Measurements from ENCODE around the gene CCDC93. TPM values are rescaled to one million over a fixed set of nuclear protein-coding genes. Genes with fewer than 3 reads are reported as not detected.

Gene CCDC93
- total RNA-seq, 1 donor from 2014 or later, result 18.2 TPM

DNA sequence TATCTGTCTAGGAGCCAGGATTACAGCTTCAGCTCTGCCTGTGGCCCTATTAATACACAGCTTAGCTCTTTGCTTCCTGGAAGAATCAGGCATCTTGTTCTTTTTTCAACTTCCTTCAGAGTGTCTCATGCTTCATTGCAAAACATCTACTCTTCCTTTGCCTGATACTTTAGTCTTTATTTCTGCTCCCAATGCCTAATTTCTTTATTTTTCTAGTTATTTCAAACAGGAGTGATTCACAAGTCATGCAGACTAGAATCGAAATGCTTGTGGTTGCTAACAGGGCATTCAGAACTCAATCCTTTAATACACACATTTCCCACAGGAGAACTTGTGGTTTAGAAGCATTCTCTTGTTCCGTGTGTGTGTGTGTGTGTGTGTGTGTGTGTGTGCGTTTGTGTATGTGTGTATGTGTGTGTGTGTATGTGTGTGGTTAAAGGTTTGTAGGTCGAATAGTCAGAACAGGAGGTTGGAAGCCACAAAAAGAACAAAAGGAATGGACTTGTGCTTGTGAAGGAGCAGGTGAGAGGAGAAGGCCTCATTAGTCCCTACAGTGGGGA lies 46.1 kb upstream of the CCDC93 start:
- no peak overlapping the region for H3K4me3 ChIP-seq
- DNase-seq (ENCODE audit: extremely low spot score in 2 of 2), result no peak
- intact Hi-C loops (cut with DNase I), result no loop called here
- no peaks in the 10 kb centered on the region for H3K36me3 ChIP-seq
- TF ChIP-seq POLR2AphosphoS5 (IDR thresholded peaks at IDR 0.05; ENCODE audit: insufficient read depth in 1 of 2, low read depth in 1 of 2), result no peak
- TF ChIP-seq POLR2A (IDR thresholded peaks at IDR 0.05), result no peak
- no peak for TF ChIP-seq CTCF (IDR thresholded peaks at IDR 0.05)
- H3K9me3 ChIP-seq, result no peaks in the 10 kb centered on the region
- H3K27me3 ChIP-seq, result no peaks in the 10 kb centered on the region
- H3K4me1 ChIP-seq, result peaks cover 6% of the 10 kb centered on the region
- no peak overlapping the region for H3K27ac ChIP-seq

- DNase-seq (ENCODE audit: extremely low spot score in 2 of 2), result no peak
- H3K27me3 ChIP-seq, result no peaks in the 10 kb centered on the region
- intact Hi-C loops (cut with DNase I), result no loop called here
- TF ChIP-seq POLR2A (IDR thresholded peaks at IDR 0.05) (no peak), POLR2AphosphoS5 (IDR thresholded peaks at IDR 0.05; ENCODE audit: insufficient read depth in 1 of 2, low read depth in 1 of 2) (no peak), CTCF (IDR thresholded peaks at IDR 0.05) (no peak)
- H3K4me1 ChIP-seq, result peaks cover 6% of the 10 kb centered on the region
- no peaks in the 10 kb centered on the region for H3K9me3 ChIP-seq
- H3K36me3 ChIP-seq, result no peaks in the 10 kb centered on the region
- no peak overlapping the region for H3K4me3 ChIP-seq
- no peak overlapping the region for H3K27ac ChIP-seq
Observed at GRCh38 chr2:118058951-118059350, 45.1 kb upstream of the CCDC93 start.

DNA sequence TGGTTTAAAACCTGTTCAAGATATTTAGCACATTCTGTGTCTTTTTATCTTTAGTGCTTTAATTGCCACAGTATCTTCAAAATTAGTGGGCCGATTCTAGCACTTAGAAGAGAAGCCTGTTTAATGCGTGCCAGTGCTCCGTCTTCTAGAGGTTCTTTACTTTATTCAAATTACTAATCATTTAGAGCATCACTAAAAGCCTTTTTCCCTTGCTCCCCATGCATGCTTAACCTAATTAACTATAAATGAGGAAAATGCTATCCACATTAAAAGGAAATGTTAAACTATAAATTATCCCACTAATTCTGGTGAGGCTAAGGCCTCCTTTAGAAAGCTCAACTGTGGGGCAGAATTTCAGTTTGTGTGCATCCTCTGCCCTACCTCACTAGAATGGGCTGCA lies 42.9 kb upstream of the CCDC93 start:
- Histone ChIP-seq H3K36me3 (no peaks in the 10 kb centered on the region), H3K9me3 (no peaks in the 10 kb centered on the region), H3K4me1 (peaks cover under 1% of the 10 kb centered on the region), H3K4me3 (no peak overlapping the region), H3K27me3 (no peaks in the 10 kb centered on the region), H3K27ac (no peak overlapping the region)
- intact Hi-C loops (cut with DNase I), result no loop called here
- TF ChIP-seq CTCF (IDR thresholded peaks at IDR 0.05), result no peak
- TF ChIP-seq POLR2AphosphoS5 (IDR thresholded peaks at IDR 0.05; ENCODE audit: insufficient read depth in 1 of 2, low read depth in 1 of 2), result no peak
- TF ChIP-seq POLR2A (IDR thresholded peaks at IDR 0.05), result no peak
- DNase-seq (ENCODE audit: extremely low spot score in 2 of 2), result no peak

- TF ChIP-seq POLR2A (IDR thresholded peaks at IDR 0.05) (no peak), POLR2AphosphoS5 (IDR thresholded peaks at IDR 0.05; ENCODE audit: insufficient read depth in 1 of 2, low read depth in 1 of 2) (no peak), CTCF (IDR thresholded peaks at IDR 0.05) (no peak)
- Histone ChIP-seq H3K36me3 (no peaks in the 10 kb centered on the region), H3K9me3 (no peaks in the 10 kb centered on the region), H3K4me3 (no peak overlapping the region), H3K4me1 (no peaks in the 10 kb centered on the region), H3K27me3 (no peaks in the 10 kb centered on the region), H3K27ac (no peak overlapping the region)
- DNase-seq (ENCODE audit: extremely low spot score in 2 of 2), result no peak
- intact Hi-C loops (cut with DNase I), result no loop called here
Observed at GRCh38 chr2:118056165-118056534, 42.3 kb upstream of the CCDC93 start.

DNA sequence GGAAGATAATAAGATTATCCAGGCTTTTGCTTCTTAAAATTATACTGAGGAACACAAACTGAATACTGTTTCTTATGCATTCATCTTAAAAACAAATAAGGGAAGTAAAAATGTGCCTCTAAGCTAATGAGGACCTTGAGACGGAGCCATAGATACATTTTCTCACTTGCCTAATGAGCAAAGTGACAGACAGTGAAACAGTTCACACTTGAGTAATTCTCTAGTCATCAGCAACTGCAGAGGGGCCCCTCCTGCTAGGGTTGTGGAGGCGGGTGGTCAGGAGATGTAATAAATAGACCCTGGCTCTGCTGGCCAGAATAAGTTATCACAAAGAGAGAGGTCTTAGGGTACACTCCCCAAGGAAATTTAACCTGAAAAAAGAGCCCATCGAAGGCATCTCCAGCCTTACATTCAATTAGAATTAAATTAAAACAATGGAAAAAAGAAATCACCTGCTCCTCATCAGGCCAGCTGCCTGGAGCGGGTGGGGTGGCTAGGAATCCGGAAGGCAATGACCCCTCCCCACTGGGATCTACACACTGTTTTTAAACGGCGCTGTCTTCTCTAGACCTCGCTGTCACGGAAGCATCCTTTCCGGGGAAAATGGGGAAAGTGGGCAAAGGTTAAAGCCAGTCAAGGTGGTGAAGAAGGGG lies 41.8 kb upstream of the CCDC93 start:
- no peak overlapping the region for H3K4me3 ChIP-seq

More for the DNA sequence above, 41.8 kb upstream of the CCDC93 start:
- no peaks in the 10 kb centered on the region for H3K27me3 ChIP-seq
- H3K27ac ChIP-seq, result no peak overlapping the region
- no peaks in the 10 kb centered on the region for H3K9me3 ChIP-seq
- H3K36me3 ChIP-seq, result no peaks in the 10 kb centered on the region
- H3K4me1 ChIP-seq, result no peaks in the 10 kb centered on the region
- DNase-seq (ENCODE audit: extremely low spot score in 2 of 2), result no peak
- intact Hi-C loops (cut with DNase I), result no loop called here
- no peak for TF ChIP-seq POLR2A (IDR thresholded peaks at IDR 0.05)
- no peak for TF ChIP-seq CTCF (IDR thresholded peaks at IDR 0.05)
- no peak for TF ChIP-seq POLR2AphosphoS5 (IDR thresholded peaks at IDR 0.05; ENCODE audit: insufficient read depth in 1 of 2, low read depth in 1 of 2)

All from vagina (tissue), 2 donors.